ENCODE data around the gene RYR2. TPM values are rescaled to one million over a fixed set of nuclear protein-coding genes. Genes with fewer than 3 reads are reported as not detected.

RYR2 gene
- total and polyA plus RNA-seq, 7 donors = under 0.01 to 22.4 (median 6.1) TPM

- H3K4me1 ChIP-seq = peaks cover 0 to 10% (median 0%) of the 10 kb centered on the region in 4 donors
- no peaks in the 10 kb centered on the region for H3K27me3 ChIP-seq
- 75% methylated on average over 7 of the region's 7 CpGs for WGBS, 2 donors
- no peak overlapping the region for H3K4me3 ChIP-seq
- TF ChIP-seq POLR2AphosphoS5 (IDR thresholded peaks at IDR 0.05) (no peak), CTCF (IDR thresholded peaks at IDR 0.05) (no peak), EP300 (IDR thresholded peaks at IDR 0.05) (no peak), POLR2A (IDR thresholded peaks at IDR 0.05) (no peak)
- H3K27ac ChIP-seq = peak overlapping the region in 1 of 4 donors; percentile 22
- H3K36me3 ChIP-seq = no peaks in the 10 kb centered on the region
- no peak for DNase-seq
- H3K9me3 ChIP-seq = no peaks in the 10 kb centered on the region
- intact Hi-C loops (cut with DNase I) = no loop called here
Observed at GRCh38 chr1:237171454-237172117, 129.6 kb downstream of the RYR2 start.

GRCh38 chr1:237172118-237172485 is 130.1 kb downstream of the RYR2 start:
- no peaks in the 10 kb centered on the region for H3K36me3 ChIP-seq
- intact Hi-C loops (cut with DNase I) = no loop called here
- 65 to 85% methylated on average over 1 of the region's 1 CpG for WGBS, 2 donors
- no peak overlapping the region for H3K27ac ChIP-seq
- H3K4me1 ChIP-seq = peaks cover 0 to 10% (median 0%) of the 10 kb centered on the region in 4 donors
- TF ChIP-seq POLR2AphosphoS5 (IDR thresholded peaks at IDR 0.05) = no peak
- TF ChIP-seq POLR2A (IDR thresholded peaks at IDR 0.05) = no peak
- TF ChIP-seq CTCF (IDR thresholded peaks at IDR 0.05) = no peak
- TF ChIP-seq EP300 (IDR thresholded peaks at IDR 0.05) = no peak
- no peaks in the 10 kb centered on the region for H3K9me3 ChIP-seq
- DNase-seq = no peak
- no peak overlapping the region for H3K4me3 ChIP-seq
- H3K27me3 ChIP-seq = no peaks in the 10 kb centered on the region

- Histone ChIP-seq H3K27me3 (no peaks in the 10 kb centered on the region), H3K9me3 (no peaks in the 10 kb centered on the region), H3K4me1 (peaks cover 0 to 15% (median 12%) of the 10 kb centered on the region in 4 donors), H3K4me3 (no peak overlapping the region), H3K27ac (no peak overlapping the region), H3K36me3 (no peaks in the 10 kb centered on the region)
- TF ChIP-seq CTCF (IDR thresholded peaks at IDR 0.05) (no peak), EP300 (IDR thresholded peaks at IDR 0.05) (no peak), POLR2A (IDR thresholded peaks at IDR 0.05) (no peak), POLR2AphosphoS5 (IDR thresholded peaks at IDR 0.05) (no peak)
- 88 to 91% methylated on average over 6 of the region's 6 CpGs for WGBS, 2 donors
- intact Hi-C loops (cut with DNase I) = no loop called here
- DNase-seq = no peak
Observed at GRCh38 chr1:237179503-237179902, 137.5 kb downstream of the RYR2 start.

GRCh38 chr1:237180256-237180655 is 138.3 kb downstream of the RYR2 start:
- Histone ChIP-seq H3K36me3 (no peaks in the 10 kb centered on the region), H3K9me3 (no peaks in the 10 kb centered on the region), H3K4me1 (peaks cover 0 to 15% (median 12%) of the 10 kb centered on the region in 4 donors), H3K27me3 (no peaks in the 10 kb centered on the region), H3K27ac (no peak overlapping the region), H3K4me3 (no peak overlapping the region)
- DNase-seq = no peak
- WGBS, 2 donors = 47 to 74% methylated on average over 2 of the region's 2 CpGs
- intact Hi-C loops (cut with DNase I) = no loop called here
- TF ChIP-seq POLR2A (IDR thresholded peaks at IDR 0.05) = no peak
- no peak for TF ChIP-seq EP300 (IDR thresholded peaks at IDR 0.05)
- no peak for TF ChIP-seq CTCF (IDR thresholded peaks at IDR 0.05)
- no peak for TF ChIP-seq POLR2AphosphoS5 (IDR thresholded peaks at IDR 0.05)
